NT2/D1 (cell line): ENCODE measurements around the gene PTPRN2.

Experiments
- DNase-seq: peaks from one replicate; pipeline ENCODE4 v3.0.0-alpha.2; 2011; ENCODE audit warnings: low read depth, low spot score
- H3K27me3 ChIP-seq: 2 replicates; pipeline ENCODE4 v1.6.0; 2011; ENCODE audit warnings: mild to moderate bottlenecking; ENCODE audit not compliant: insufficient read length, insufficient read depth
- H3K36me3 ChIP-seq: 2 replicates; pipeline ENCODE4 v1.6.1; 2011; ENCODE audit warnings: mild to moderate bottlenecking, low read length, mixed read lengths; ENCODE audit not compliant: insufficient read depth, insufficient read length
- H3K4me1 ChIP-seq: 2 replicates; pipeline ENCODE4 v1.5.1; 2011; ENCODE audit not compliant: insufficient read depth, insufficient read length
- H3K4me3 ChIP-seq: 2 replicates; pipeline ENCODE4 v1.5.1; 2011; ENCODE audit warnings: low read depth; ENCODE audit not compliant: insufficient read length
- H3K9ac ChIP-seq: 2 replicates; pipeline ENCODE4 v1.6.0; 2011; ENCODE audit warnings: low read depth; ENCODE audit not compliant: insufficient read length
- H3K9me3 ChIP-seq: 2 replicates; pipeline ENCODE4 v1.5.1; 2011; ENCODE audit warnings: mild to moderate bottlenecking, low read length; ENCODE audit not compliant: insufficient read depth
- SUZ12 ChIP-seq: IDR thresholded peaks from 2 replicates; pipeline ENCODE4 v1.6.1; 2011; ENCODE audit not compliant: insufficient read length, insufficient read depth; ENCODE audit errors: extremely low read depth
- YY1 ChIP-seq: IDR thresholded peaks from 2 replicates; pipeline ENCODE4 v1.6.1; 2011; ENCODE audit not compliant: insufficient read length, insufficient read depth
- ZNF274 ChIP-seq: IDR thresholded peaks from 2 replicates; pipeline ENCODE4 v1.6.1; 2011; ENCODE audit warnings: mild to moderate bottlenecking, low read depth, low read length

PTPRN2 gene

GRCh38 chr7:157519246-157519645 is 1068.4 kb downstream of the PTPRN2 start:
- DNase-seq: no peak
- peaks cover 6% of the 10 kb centered on the region for H3K4me1 ChIP-seq
- TF ChIP-seq YY1 (no peak), SUZ12 (no peak), ZNF274 (no peak)
- H3K9me3 ChIP-seq: no peaks in the 10 kb centered on the region; the same call in 1 of the 2 replicates
- no peak overlapping the region for H3K4me3 ChIP-seq
- H3K36me3 ChIP-seq: no peaks in the 10 kb centered on the region
- H3K27me3 ChIP-seq: no peaks in the 10 kb centered on the region
- no peak overlapping the region for H3K9ac ChIP-seq

- no peak overlapping the region for H3K9ac ChIP-seq
- TF ChIP-seq SUZ12 (no peak), YY1 (no peak), ZNF274 (no peak)
- no peaks in the 10 kb centered on the region for H3K27me3 ChIP-seq
Measured at GRCh38 chr7:157518514-157519175, 1069.0 kb downstream of the PTPRN2 start.

GRCh38 chr7:157517782-157518513 is 1069.7 kb downstream of the PTPRN2 start:
- Histone ChIP-seq H3K9ac (no peak overlapping the region), H3K4me3 (no peak overlapping the region), H3K36me3 (no peaks in the 10 kb centered on the region), H3K9me3 (no peaks in the 10 kb centered on the region; the same call in 1 of the 2 replicates), H3K27me3 (no peaks in the 10 kb centered on the region), H3K4me1 (peaks cover 3% of the 10 kb centered on the region)
- DNase-seq: no peak
- TF ChIP-seq YY1 (no peak), ZNF274 (no peak), SUZ12 (no peak)

More at GRCh38 chr7:157518514-157519175, 1069.0 kb downstream of the PTPRN2 start:
- DNase-seq: no peak
- Histone ChIP-seq H3K4me3 (no peak overlapping the region), H3K9me3 (no peaks in the 10 kb centered on the region; the same call in 1 of the 2 replicates), H3K36me3 (no peaks in the 10 kb centered on the region), H3K4me1 (peaks cover 6% of the 10 kb centered on the region)

- no peak for DNase-seq
- Histone ChIP-seq H3K4me1 (no peaks in the 10 kb centered on the region), H3K27me3 (no peaks in the 10 kb centered on the region), H3K36me3 (no peaks in the 10 kb centered on the region), H3K4me3 (no peak overlapping the region), H3K9ac (no peak overlapping the region), H3K9me3 (no peaks in the 10 kb centered on the region; the same call in 1 of the 2 replicates)
- TF ChIP-seq ZNF274: no peak
- no peak for TF ChIP-seq SUZ12
- TF ChIP-seq YY1: no peak
Measured at GRCh38 chr7:157516911-157517781, 1070.5 kb downstream of the PTPRN2 start.

DNA sequence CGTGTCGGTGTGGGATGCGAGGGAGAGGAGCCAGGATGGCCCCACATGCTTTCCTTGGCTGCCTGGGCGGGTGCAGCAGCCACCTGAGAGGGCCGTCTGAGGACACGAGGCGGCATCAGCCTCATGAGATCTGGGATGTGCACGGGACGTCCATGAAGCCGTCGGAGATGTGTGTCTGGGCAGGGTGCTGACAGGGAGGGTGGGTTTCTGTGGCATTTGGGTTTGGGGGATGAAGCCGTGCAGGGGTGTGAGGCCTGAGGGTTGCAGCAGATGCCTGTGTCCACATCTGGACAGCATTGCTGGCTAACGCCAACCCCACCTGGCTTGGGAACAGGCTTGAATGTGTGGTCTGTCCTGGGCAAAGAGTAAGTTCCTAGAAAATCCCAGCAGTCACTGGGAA is 1071.3 kb downstream of the PTPRN2 start:
- Histone ChIP-seq H3K4me3 (no peak overlapping the region), H3K27me3 (no peaks in the 10 kb centered on the region), H3K9ac (no peak overlapping the region), H3K9me3 (no peaks in the 10 kb centered on the region; the same call in 1 of the 2 replicates), H3K4me1 (no peaks in the 10 kb centered on the region), H3K36me3 (no peaks in the 10 kb centered on the region)
- DNase-seq: no peak
- no peak for TF ChIP-seq SUZ12

GRCh38 chr7:157515342-157516041 is 1072.1 kb downstream of the PTPRN2 start:
- H3K4me1 ChIP-seq: no peaks in the 10 kb centered on the region
- no peak for TF ChIP-seq YY1
- no peak for TF ChIP-seq SUZ12
- no peak for TF ChIP-seq ZNF274
- no peak overlapping the region for H3K9ac ChIP-seq
- no peak for DNase-seq
- H3K4me3 ChIP-seq: no peak overlapping the region
- H3K36me3 ChIP-seq: no peaks in the 10 kb centered on the region
- no peaks in the 10 kb centered on the region; the same call in 1 of the 2 replicates for H3K9me3 ChIP-seq
- H3K27me3 ChIP-seq: no peaks in the 10 kb centered on the region
